Subcutaneous adipose tissue (tissue), 4 donors: ENCODE data around the gene NEK8. TPM values are rescaled to one million over a fixed set of nuclear protein-coding genes. Genes with fewer than 3 reads are reported as not detected.

Experiments used
- small RNA-seq: library from RNA; depleted of rRNA; stranded (forward); fragments of <200 nt; gene quantifications from one replicate; pipeline ENCODE3, GENCODE V24; 2016
- total RNA-seq, 4 donors: library from RNA; depleted of rRNA; stranded (reverse); fragments of >200 nt; gene quantifications; one replicate each; pipeline ENCODE4 v1.1.0, GENCODE V29; 2016
- TF ChIP-seq, protein P1 (sequence below): fragments of 450-650 bp; IDR thresholded peaks from one replicate; pipeline ENCODE4 v1.5.1; 2016; ENCODE audit warnings: low read depth, mild to moderate bottlenecking, control low read depth, antibody characterized with exemption, moderate library complexity

Gene NEK8
- total RNA-seq, 4 donors from 2014 or later = 2.2 to 4.5 (median 2.9) TPM

GRCh38 chr17:28763804-28764266, 35.2 kb downstream of the NEK8 start:
- TF ChIP-seq, protein P1, sequence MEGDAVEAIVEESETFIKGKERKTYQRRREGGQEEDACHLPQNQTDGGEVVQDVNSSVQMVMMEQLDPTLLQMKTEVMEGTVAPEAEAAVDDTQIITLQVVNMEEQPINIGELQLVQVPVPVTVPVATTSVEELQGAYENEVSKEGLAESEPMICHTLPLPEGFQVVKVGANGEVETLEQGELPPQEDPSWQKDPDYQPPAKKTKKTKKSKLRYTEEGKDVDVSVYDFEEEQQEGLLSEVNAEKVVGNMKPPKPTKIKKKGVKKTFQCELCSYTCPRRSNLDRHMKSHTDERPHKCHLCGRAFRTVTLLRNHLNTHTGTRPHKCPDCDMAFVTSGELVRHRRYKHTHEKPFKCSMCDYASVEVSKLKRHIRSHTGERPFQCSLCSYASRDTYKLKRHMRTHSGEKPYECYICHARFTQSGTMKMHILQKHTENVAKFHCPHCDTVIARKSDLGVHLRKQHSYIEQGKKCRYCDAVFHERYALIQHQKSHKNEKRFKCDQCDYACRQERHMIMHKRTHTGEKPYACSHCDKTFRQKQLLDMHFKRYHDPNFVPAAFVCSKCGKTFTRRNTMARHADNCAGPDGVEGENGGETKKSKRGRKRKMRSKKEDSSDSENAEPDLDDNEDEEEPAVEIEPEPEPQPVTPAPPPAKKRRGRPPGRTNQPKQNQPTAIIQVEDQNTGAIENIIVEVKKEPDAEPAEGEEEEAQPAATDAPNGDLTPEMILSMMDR = no peak

GRCh38 chr17:28765038-28765437, 36.5 kb downstream of the NEK8 start:
- TF ChIP-seq, protein P1 = no peak

GRCh38 chr17:28773736-28774135, 45.1 kb downstream of the NEK8 start:
- TF ChIP-seq, protein P1 = no peak

GRCh38 chr17:28774206-28774605, 45.6 kb downstream of the NEK8 start:
- TF ChIP-seq, protein P1 = no peak

DNA sequence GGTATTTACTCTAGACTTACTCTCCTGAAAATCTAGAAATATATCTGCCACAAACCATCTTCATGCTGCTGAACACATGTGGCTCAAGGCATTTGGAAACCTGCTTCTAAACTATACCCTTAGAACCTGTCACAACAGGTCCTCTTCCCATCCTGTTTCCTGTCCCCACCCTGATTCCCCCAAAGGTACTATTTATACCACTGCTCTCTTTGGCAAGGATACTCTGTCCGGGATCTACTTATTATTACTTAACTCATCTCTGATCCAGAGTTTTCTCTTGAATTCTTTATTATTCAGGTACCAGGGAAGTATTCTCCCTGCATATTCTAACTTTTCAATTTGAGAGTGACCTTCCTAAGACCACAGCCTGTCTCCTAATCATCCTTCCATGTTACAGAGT, 48.6 kb downstream of the NEK8 start:
- TF ChIP-seq, protein P1 = no peak

DNA sequence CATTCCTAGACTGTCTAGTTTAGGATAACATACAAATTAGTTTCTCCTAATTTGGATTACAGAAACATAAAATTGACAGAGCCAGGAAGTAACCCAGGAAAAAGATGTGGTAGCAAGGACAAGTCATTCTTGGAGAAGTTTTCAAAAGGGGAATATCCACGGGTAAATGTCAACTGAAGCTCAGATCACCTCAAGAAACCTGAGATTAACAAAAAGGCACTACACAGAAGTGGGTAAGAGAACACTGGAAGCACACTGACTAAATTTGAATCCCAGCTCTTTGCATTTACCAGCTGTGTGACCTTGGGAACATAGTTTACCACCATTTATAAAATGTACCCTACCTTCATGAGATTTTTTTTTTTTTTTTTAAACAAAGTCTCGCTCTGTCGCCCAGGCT, 54.6 kb downstream of the NEK8 start:
- TF ChIP-seq, protein P1 = no peak

GRCh38 chr17:28788100-28788499, 59.5 kb downstream of the NEK8 start:
- TF ChIP-seq, protein P1 = no peak

Small RNA genes lying within 50 kb of the gene (small RNA-seq; reads per million reads assigned to genes)
- gene SNORD42A (not detected), gene SNORD42B (not detected), gene SNORD4A (not detected), gene SNORD4B (not detected)

Other genes with a start within 250 kb of the NEK8 start
- not detected for gene FOXN1, start 222.4 kb upstream of the NEK8 start, total RNA-seq
- 10 to 100 TPM; 15.7 to 26.5 (median 20.8) TPM for gene UNC119, start 176.2 kb upstream of the NEK8 start, total RNA-seq
- gene PIGS, start 157.3 kb upstream of the NEK8 start, total RNA-seq = 10 to 100 TPM; 34.9 to 86.7 (median 46.9) TPM
- 100 to 1,000 TPM in 2 of 4 donors, 10 to 100 TPM in 2; 29.4 to 355 (median 71.1) TPM for gene ALDOC, start 151.9 kb upstream of the NEK8 start, total RNA-seq
- gene SPAG5, start 129.8 kb upstream of the NEK8 start, total RNA-seq = 1 to 10 TPM; 1.1 to 9.0 (median 4.7) TPM
- gene RSKR, start 114.6 kb upstream of the NEK8 start, total RNA-seq = 10 to 100 TPM in 2 of 4 donors, 1 to 10 TPM in 2; 6.4 to 12.3 (median 9.7) TPM
- 100 to 1,000 TPM in 2 of 4 donors, 10 to 100 TPM in 2; 90.7 to 148 (median 116) TPM for gene BLTP2, start 83.6 kb upstream of the NEK8 start, total RNA-seq
- gene SDF2, start 66.9 kb upstream of the NEK8 start, total RNA-seq = 10 to 100 TPM; 37.4 to 43.7 (median 39.1) TPM
- gene SUPT6H, start 66.6 kb upstream of the NEK8 start, total RNA-seq = 10 to 100 TPM; 52.2 to 69.5 (median 61.4) TPM
- gene PROCA1, start 16.9 kb upstream of the NEK8 start, total RNA-seq = 1 to 10 TPM in 3 of 4 donors, not detected in 1; 2.0 to 8.5 (median 2.4) TPM
- gene RAB34, start 10.9 kb upstream of the NEK8 start, total RNA-seq = 100 to 1,000 TPM in 1 of 4 donors, 10 to 100 TPM in 3; 43.0 to 133 (median 98.7) TPM
- 100 to 1,000 TPM; 468 to 848 (median 543) TPM for gene RPL23A, start 8.8 kb upstream of the NEK8 start, total RNA-seq
- gene TLCD1, start 2.6 kb upstream of the NEK8 start, total RNA-seq = 1 to 10 TPM in 3 of 4 donors, not detected in 1; 1.5 to 2.5 (median 1.6) TPM
- 1 to 10 TPM; 2.5 to 8.3 (median 5.2) TPM for gene TRAF4, start 15.2 kb downstream of the NEK8 start, total RNA-seq
- gene FAM222B, start 114.0 kb downstream of the NEK8 start, total RNA-seq = 10 to 100 TPM in 2 of 4 donors, 1 to 10 TPM in 2; 6.6 to 30.0 (median 12.1) TPM
- gene ERAL1, start 126.2 kb downstream of the NEK8 start, total RNA-seq = 10 to 100 TPM; 22.7 to 34.2 (median 25.0) TPM
- 10 to 100 TPM; 48.1 to 76.1 (median 58.6) TPM for gene FLOT2, start 168.9 kb downstream of the NEK8 start, total RNA-seq
- 1 to 10 TPM; 2.1 to 3.6 (median 2.7) TPM for gene DHRS13, start 174.3 kb downstream of the NEK8 start, total RNA-seq
- gene PHF12, start 222.7 kb downstream of the NEK8 start, total RNA-seq = 10 to 100 TPM; 22.0 to 38.1 (median 25.2) TPM